Astrocyte (in vitro differentiated cells and primary cell): ENCODE results near the gene AIFM1. TPM values are rescaled to one million over a fixed set of nuclear protein-coding genes. Genes with fewer than 3 reads are reported as not detected.

Experiments used
- DNase-seq: peaks from one replicate; pipeline ENCODE4 v3.0.0-alpha.2; 2010; ENCODE audit warnings: low read depth
- FAIRE-seq: peaks from 2 replicates; lab custom pipeline; 2011; peaks lifted over from hg19 to GRCh38; lab: Jason Lieb, UNC
- H2AFZ ChIP-seq: 2 replicates; pipeline ENCODE4 v1.6.0; 2012; ENCODE audit warnings: low read depth, low read length, inconsistent platforms
- H3K27ac ChIP-seq: 2 replicates; pipeline ENCODE4 v1.5.1; 2011; ENCODE audit warnings: low read depth, low read length, inconsistent platforms
- H3K27me3 ChIP-seq: 2 replicates; pipeline ENCODE4 v1.6.0; 2011; ENCODE audit warnings: low read length, inconsistent platforms; ENCODE audit not compliant: insufficient read depth
- H3K36me3 ChIP-seq: 2 replicates; pipeline ENCODE4 v1.5.1; 2011; ENCODE audit warnings: low read length, inconsistent platforms; ENCODE audit not compliant: insufficient read depth
- H3K4me1 ChIP-seq: 2 replicates; pipeline ENCODE4 v1.5.1; 2011; ENCODE audit warnings: low read length, inconsistent platforms; ENCODE audit not compliant: insufficient read depth
- H3K4me2 ChIP-seq: 2 replicates; pipeline ENCODE4 v1.6.0; 2012; ENCODE audit warnings: low read length, inconsistent platforms
- H3K4me3 ChIP-seq: 2 replicates; pipeline ENCODE4 v1.5.1; 2011; ENCODE audit warnings: low read depth, mild to moderate bottlenecking, low read length, inconsistent platforms; ENCODE audit not compliant: insufficient read depth
- H3K79me2 ChIP-seq: 2 replicates; pipeline ENCODE4 v1.6.0; 2012; ENCODE audit warnings: mild to moderate bottlenecking, low read length, inconsistent platforms; ENCODE audit not compliant: insufficient read depth
- H3K9ac ChIP-seq: 2 replicates; pipeline ENCODE4 v1.6.0; 2012; ENCODE audit warnings: mild to moderate bottlenecking, low read length, inconsistent platforms
- H3K9me3 ChIP-seq: 2 replicates; pipeline ENCODE4 v1.5.1; 2012; ENCODE audit warnings: low read depth, mild to moderate bottlenecking, low read length, inconsistent platforms; ENCODE audit not compliant: insufficient read depth
- H4K20me1 ChIP-seq: 2 replicates; pipeline ENCODE4 v1.6.0; 2012; ENCODE audit warnings: low read length, inconsistent platforms; ENCODE audit not compliant: insufficient read depth
- H3K27ac Mint-ChIP-seq: one replicate; pipeline ENCODE4 v1.8.0; 2021; ENCODE audit warnings: mild to moderate bottlenecking, mixed read lengths; ENCODE audit not compliant: unreplicated experiment
- H3K27me3 Mint-ChIP-seq: one replicate; pipeline ENCODE4 v1.8.0; 2021; ENCODE audit warnings: low read depth, mixed read lengths; ENCODE audit not compliant: unreplicated experiment
- H3K36me3 Mint-ChIP-seq: one replicate; pipeline ENCODE4 v1.8.0; 2021; ENCODE audit warnings: low read depth, mixed read lengths; ENCODE audit not compliant: unreplicated experiment
- H3K4me1 Mint-ChIP-seq: one replicate; pipeline ENCODE4 v1.8.0; 2021; ENCODE audit warnings: low read depth, mixed read lengths; ENCODE audit not compliant: unreplicated experiment
- H3K4me3 Mint-ChIP-seq: one replicate; pipeline ENCODE4 v1.8.0; 2021; ENCODE audit warnings: mild to moderate bottlenecking, moderate library complexity, mixed read lengths; ENCODE audit not compliant: unreplicated experiment
- H3K9me3 Mint-ChIP-seq: one replicate; pipeline ENCODE4 v1.8.0; 2021; ENCODE audit warnings: mild to moderate bottlenecking, mixed read lengths; ENCODE audit not compliant: unreplicated experiment
- EZH2 ChIP-seq: IDR thresholded peaks from 2 replicates; pipeline ENCODE4 v1.6.1; 2012; ENCODE audit warnings: mild to moderate bottlenecking, low read length, inconsistent platforms; ENCODE audit not compliant: insufficient read depth
- total RNA-seq: library from RNA; stranded (reverse); gene quantifications from 2 replicates; pipeline ENCODE4 v1.2.1, GENCODE V29; 2021
- TF ChIP-seq, protein P1 (sequence below): IDR thresholded peaks from 2 replicates; pipeline ENCODE4 v1.5.1; 2011; ENCODE audit warnings: low read depth, mild to moderate bottlenecking, inconsistent platforms, low read length, moderate library complexity; ENCODE audit not compliant: insufficient read depth

The AIFM1 gene
- total RNA-seq, 1 donor from 2014 or later: 38.1 TPM

DNA sequence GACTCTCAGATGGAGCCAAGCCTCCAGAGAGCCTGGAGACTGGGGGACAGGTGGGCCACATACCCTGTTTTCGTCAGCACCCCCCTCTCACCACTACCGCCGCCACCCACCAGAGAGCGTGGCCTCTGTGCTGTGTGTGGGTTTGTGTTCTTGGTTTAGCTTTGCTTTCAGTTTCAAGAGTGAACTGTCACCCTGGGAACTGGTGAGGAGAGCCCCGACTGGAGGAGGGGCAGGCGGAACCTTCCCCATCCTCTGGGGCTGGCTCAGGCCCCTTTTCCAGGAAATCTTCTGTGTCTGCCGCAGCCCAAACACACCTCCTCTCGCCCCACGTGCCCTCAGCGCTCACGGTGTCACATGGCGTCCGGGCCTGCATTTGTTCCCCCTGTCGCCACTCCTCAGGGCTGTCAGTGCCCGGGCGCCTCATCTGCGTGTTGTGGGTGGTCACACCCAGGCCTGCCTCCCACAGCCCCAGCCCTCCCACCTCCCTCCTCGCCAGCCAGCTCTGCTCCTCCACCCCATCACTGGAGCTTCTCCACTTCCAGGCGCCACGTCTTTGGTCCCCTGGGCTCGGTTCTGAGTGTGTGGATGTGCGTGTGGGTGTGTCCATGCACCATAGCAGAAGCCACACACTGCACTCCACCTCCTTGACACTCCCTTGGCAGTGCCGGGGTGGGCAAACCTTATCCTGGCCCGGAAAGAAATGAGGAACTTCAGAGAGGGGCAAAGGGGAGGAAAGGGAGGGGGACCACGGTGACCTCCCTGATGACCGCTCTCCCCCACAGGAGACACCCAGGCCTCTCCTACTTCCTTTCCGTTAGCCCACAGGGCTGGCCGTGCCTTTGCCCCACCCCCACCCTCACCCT lies 83.2 kb downstream of the AIFM1 start:
- FAIRE-seq (peak; percentile 20), DNase-seq (no peak)
- Mint-ChIP-seq H3K27ac (no peak overlapping the region), H3K27me3 (no peaks in the 10 kb centered on the region), H3K36me3 (peaks cover 8% of the 10 kb centered on the region), H3K4me1 (peaks cover 40% of the 10 kb centered on the region), H3K9me3 (peaks cover 2% of the 10 kb centered on the region), H3K4me3 (no peak overlapping the region)
- Histone ChIP-seq H3K4me2 (no peak overlapping the region), H3K4me1 (peaks cover 8% of the 10 kb centered on the region), H2AFZ (no peak overlapping the region), H3K27ac (no peak overlapping the region), H3K36me3 (no peaks in the 10 kb centered on the region), H4K20me1 (peaks cover 52% of the 10 kb centered on the region), H3K4me3 (no peak overlapping the region), H3K27me3 (no peaks in the 10 kb centered on the region), H3K9me3 (no peaks in the 10 kb centered on the region), H3K9ac (no peak overlapping the region), H3K79me2 (peaks cover 26% of the 10 kb centered on the region)
- no peak for TF ChIP-seq EZH2
- TF ChIP-seq, protein P1, sequence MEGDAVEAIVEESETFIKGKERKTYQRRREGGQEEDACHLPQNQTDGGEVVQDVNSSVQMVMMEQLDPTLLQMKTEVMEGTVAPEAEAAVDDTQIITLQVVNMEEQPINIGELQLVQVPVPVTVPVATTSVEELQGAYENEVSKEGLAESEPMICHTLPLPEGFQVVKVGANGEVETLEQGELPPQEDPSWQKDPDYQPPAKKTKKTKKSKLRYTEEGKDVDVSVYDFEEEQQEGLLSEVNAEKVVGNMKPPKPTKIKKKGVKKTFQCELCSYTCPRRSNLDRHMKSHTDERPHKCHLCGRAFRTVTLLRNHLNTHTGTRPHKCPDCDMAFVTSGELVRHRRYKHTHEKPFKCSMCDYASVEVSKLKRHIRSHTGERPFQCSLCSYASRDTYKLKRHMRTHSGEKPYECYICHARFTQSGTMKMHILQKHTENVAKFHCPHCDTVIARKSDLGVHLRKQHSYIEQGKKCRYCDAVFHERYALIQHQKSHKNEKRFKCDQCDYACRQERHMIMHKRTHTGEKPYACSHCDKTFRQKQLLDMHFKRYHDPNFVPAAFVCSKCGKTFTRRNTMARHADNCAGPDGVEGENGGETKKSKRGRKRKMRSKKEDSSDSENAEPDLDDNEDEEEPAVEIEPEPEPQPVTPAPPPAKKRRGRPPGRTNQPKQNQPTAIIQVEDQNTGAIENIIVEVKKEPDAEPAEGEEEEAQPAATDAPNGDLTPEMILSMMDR: no peak

DNA sequence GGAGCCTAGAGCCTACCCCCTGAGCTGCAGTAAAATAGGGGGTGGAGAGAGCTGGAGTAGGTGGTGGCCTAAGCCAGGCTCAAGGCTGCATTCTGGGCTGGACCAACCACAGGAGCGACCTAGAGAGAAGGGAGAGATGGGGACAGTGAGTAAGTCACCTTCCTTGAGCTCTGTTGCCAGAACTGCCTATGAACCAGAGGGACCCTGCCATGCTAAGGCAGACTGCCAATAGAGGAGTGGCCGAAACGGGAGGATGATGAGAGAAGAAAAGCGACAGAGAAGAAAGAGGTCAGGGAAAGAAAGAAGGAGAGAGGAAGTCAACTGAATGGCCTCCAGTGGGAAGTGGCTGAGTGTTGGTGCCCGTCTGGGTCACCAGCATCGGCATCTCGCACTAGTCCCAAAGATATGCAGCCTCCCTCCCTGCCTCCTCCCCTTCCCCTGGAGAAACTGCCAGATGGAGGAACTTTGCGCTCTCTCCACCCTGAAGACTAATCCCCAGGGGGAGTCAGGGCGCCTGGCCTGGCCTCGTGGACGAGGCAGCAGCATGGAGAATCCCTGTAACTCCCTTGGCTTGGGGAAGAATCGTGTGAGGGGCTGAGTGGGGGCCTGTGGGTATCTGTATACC lies 84.1 kb downstream of the AIFM1 start:
- Histone ChIP-seq H3K4me1 (peaks cover 8% of the 10 kb centered on the region), H3K79me2 (peaks cover 25% of the 10 kb centered on the region), H3K9ac (no peak overlapping the region), H3K36me3 (no peaks in the 10 kb centered on the region), H3K27ac (no peak overlapping the region), H4K20me1 (peaks cover 52% of the 10 kb centered on the region), H3K4me2 (no peak overlapping the region), H3K4me3 (no peak overlapping the region), H2AFZ (no peak overlapping the region), H3K9me3 (no peaks in the 10 kb centered on the region), H3K27me3 (no peaks in the 10 kb centered on the region)
- peaks cover 8% of the 10 kb centered on the region for H3K36me3 Mint-ChIP-seq
- no peak overlapping the region for H3K27ac Mint-ChIP-seq
- no peak for DNase-seq
- TF ChIP-seq EZH2: no peak
- TF ChIP-seq, protein P1: no peak
- peaks cover 40% of the 10 kb centered on the region for H3K4me1 Mint-ChIP-seq
- peaks cover 2% of the 10 kb centered on the region for H3K9me3 Mint-ChIP-seq
- no peaks in the 10 kb centered on the region for H3K27me3 Mint-ChIP-seq
- no peak overlapping the region for H3K4me3 Mint-ChIP-seq
- FAIRE-seq: no peak
